GM10266 (cell line): Measurements from ENCODE around the gene AFAP1L2.

Experiments
- DNase-seq: peaks from one replicate; pipeline ENCODE4 v3.0.0; 2012; ENCODE audit errors: extremely low spot score
- CTCF ChIP-seq: IDR thresholded peaks from 2 replicates; pipeline ENCODE4 v1.5.1; 2012; ENCODE audit warnings: mild to moderate bottlenecking, low read depth; ENCODE audit not compliant: control insufficient read depth, insufficient read depth; ENCODE audit errors: missing control alignments

The AFAP1L2 gene

GRCh38 chr10:114278884-114279191, 125.5 kb downstream of the AFAP1L2 start:
- no peak for TF ChIP-seq CTCF
- no peak for DNase-seq

- no peak for TF ChIP-seq CTCF
Measured at GRCh38 chr10:114278140-114278883, 126.0 kb downstream of the AFAP1L2 start.

GRCh38 chr10:114276671-114277070, 127.6 kb downstream of the AFAP1L2 start:
- no peak for TF ChIP-seq CTCF
- no peak for DNase-seq

More at GRCh38 chr10:114278140-114278883, 126.0 kb downstream of the AFAP1L2 start:
- no peak for DNase-seq

GRCh38 chr10:114276066-114276465, 128.2 kb downstream of the AFAP1L2 start:
- DNase-seq = no peak
- TF ChIP-seq CTCF = no peak

- no peak for DNase-seq
- TF ChIP-seq CTCF = no peak
Measured at GRCh38 chr10:114274616-114275453, 129.5 kb downstream of the AFAP1L2 start.

DNA sequence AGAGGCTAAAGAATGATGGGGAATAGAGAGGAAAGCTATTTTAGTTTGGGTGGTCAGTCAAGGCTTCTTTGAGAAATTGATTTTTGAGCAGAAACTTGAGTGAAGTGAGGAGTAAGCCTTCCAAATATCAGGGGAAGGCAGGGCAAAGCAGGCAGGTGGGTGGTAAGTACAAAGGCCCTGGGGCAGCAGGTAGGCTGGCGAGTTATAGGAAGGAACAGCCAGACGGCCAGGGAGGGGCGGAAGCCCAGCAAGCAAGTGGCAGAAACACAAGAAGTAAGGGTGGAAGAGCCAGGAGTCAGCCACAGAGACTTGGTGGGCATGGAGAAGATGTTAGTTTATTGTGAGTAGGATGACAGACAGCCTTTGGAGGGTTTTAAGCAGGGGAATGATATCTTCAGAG, 130.4 kb downstream of the AFAP1L2 start:
- TF ChIP-seq CTCF = no peak
- DNase-seq = no peak

GRCh38 chr10:114272696-114273095, 131.6 kb downstream of the AFAP1L2 start:
- DNase-seq = no peak
- no peak for TF ChIP-seq CTCF
